Measurements from ENCODE around the gene PRKD3.
"Not testable (repeated sequence)": the region's sequence is repeated elsewhere in the genome, so short reads cannot be mapped to it uniquely, and the experiment has no call there.

The PRKD3 gene

DNA sequence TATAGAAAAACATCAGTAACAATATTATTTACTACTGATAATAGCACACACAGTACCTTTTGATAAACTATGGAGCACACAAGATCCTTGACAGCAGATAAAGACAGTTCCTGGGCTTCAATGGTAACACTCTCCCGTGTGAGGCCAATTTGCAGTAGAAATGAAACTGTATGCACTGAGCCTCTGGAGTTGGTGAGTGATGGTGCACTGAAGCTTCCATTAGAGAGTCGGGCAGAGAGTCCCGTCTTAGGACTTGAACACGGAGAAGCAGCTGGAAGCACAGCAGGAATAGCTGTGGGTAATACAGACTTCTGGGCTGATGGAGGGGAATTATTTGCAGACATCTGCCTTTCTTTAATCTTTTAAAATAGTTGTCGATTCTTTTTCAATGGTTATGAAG lies 8.5 kb downstream of the PRKD3 start:
- DNase-seq (ENCODE audit: low spot score), result no peak

DNA sequence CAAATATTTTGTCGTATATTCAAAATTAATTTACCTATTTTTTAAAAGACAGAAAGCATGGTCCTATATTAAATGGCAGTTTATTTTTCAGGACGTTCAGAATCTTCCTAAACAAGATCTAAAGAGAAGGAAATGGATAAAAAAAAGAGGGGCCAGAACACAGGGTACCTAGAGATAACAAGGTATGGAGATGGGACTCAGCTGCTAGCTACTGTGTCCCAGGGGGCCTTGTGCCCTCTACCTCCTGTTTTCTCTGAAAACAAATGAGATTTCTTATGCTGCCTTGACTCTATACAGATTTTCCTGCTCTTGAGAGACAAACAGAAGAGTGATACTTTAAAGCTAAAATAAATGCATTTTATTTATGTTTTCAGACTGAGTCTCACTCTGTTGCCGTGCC lies 9.3 kb downstream of the PRKD3 start:
- no peak for DNase-seq (ENCODE audit: low spot score)

DNA sequence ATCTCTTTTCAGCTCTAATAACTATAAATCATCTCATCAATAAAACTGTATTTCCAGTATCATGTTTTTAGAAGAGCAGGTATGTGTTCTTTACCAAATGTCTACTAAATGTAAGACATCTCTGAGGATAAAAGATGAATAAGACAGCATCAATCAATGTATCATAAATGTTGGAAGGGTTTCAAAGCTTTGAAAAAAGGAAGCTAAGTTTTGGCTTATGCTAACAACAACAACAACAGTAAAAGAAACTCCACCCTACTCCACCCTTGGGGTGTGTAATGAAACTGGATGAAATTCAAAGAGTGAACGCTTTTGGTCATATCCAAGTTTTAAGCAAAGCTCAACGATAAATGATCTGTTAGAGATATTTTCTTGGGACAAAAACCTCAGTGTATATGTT lies 17.1 kb downstream of the PRKD3 start:
- no peak for DNase-seq (ENCODE audit: low spot score)

DNA sequence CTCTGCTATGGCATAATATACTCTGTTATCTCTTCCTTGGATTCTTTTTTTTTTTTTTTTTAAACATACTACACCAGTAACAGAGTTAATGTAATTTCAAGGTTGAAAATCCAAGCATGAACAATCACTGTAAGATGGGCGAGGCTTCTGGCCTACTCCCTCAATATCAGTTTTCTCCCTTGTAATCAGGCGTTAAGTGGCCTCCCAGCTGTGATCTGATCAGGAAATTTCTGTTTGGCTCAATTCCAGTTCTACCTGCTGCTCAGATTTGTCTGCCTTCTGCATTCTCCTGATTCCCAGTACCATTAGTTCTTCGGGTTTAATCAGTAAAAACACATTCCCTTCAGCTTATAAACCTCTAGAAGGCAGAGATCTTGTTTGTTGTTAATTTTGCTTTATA lies 18.6 kb downstream of the PRKD3 start:
- DNase-seq (ENCODE audit: low spot score), result no peak

DNA sequence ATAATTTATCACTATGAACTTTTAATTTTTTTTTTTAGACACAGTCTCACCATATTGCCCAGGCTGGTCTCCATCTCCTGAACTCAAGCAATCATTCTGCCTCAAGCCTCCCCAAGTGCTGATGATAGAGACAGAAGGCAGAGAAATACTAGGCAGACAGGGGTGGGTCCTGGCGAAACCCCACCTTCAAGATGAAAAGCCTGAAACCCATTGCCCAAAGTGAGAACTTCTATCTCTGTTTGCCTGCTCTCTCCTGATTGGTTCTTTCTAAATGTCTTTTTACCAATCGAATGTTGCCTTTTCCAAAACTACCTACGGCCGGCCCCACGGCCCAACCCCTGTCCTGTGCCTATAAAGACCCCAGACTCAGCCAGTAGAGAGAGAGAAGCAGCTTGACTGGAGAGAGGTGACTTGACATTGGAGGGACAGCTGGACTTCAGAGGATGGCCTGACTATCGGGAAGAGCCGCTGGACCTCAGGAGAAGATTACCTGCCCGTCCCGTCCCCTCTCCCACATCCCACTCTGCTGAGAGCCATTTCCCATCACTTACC lies 21.9 kb downstream of the PRKD3 start:
- DNase-seq (ENCODE audit: low spot score), result no peak

DNA sequence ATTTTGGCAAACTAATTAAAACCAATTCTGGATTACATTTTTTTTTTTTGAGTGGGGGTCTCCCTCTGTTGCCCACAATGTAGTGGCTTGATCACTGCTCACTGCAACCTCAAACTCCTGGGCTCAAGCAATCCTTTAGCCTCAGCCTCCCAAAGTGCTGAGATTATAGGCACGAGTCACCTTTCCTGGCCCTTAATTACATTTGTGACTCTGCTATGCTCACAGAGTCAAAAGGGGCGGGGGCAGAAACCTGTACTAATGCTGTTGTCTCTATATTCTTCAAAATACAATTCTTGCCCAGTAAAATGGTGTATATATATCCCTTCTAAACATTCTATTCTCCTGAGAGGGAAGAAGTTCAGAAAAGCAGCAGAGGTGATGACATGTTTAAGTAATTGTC lies 23.2 kb downstream of the PRKD3 start:
- no peak for DNase-seq (ENCODE audit: low spot score)

DNA sequence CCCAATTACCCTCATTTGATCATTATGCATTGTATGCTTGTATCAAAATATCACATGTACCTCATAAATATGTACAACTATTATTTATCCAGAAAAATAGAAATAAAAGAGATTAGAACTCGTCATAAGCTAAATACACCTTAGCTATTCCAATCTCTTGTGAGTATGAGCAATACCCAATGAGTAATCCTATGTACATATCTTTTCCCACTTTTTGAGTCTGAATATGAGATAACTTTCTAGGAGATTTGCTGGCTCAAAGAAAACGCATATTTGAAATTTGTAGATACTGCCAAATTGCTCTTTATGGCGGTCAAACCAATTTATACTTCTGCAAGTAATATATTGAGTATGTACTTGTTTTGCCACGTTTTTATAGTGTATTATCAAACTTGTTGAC lies 24.1 kb downstream of the PRKD3 start:
- no peak for DNase-seq (ENCODE audit: low spot score)

DNA sequence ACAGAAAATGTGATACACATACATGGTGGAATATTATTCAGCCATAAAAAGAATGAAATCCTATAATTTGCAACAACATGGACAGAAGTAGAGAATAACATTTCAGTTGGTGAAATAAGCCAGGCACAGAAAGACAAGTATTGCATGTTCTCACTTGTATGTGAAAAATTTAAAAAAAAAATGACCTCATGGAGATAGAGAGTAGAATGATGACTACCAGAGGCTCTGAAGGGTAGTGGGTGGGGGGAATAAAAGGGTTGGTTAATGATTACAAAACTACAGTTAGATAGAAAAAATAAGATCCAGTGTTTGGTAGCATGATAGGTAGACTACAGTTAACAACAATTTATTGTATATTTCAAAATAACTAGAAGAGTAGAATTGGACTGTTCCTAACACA lies 24.5 kb downstream of the PRKD3 start:
- no peak for DNase-seq (ENCODE audit: low spot score)

DNA sequence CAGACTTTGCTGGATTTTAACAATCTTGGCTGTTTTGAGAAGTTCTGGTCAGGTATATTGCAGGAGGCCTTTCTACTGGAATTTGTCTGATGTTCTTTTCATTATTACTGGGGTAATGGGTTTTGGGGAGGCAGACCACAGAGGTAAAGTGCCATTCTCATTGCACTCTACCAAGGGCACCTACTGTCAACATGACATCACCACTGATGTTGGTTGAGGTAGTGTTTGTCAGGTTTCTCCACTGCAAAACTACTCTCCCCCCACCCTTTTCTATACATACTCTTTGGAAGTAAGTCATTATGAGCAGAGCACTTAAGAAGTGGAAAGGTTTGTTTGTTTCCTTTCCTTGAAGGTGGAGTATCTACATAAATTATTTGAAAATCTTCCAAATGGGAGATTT lies 27.0 kb downstream of the PRKD3 start:
- no peak for DNase-seq (ENCODE audit: low spot score)

DNA sequence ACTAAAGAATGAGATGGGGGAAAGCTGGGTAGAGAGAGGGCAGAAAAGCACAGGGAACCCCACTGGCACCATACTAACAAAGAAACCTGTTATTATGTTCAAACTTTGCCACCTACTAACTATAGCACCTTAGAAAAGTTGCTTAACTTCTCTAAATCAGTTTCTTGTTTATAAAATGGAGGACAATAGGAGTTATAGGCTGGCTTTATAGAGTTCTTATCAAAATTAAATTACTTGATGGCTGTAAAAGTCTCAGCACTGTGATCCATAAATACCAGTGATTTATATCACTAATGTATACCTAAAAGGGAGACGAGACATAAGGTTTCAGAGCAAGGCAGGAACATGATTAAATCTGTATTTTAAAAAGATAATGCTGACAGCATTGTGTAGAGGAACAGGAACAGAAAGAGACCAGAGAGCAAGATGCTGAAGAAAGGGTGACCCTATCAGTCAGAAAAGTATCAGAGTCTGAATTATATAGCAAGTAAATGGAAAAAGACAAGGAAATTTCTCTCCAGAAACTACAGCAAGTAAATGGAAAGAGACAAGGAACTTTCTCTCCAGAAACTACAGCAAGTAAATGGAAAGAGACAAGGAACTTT lies 29.1 kb downstream of the PRKD3 start:
- no peak for DNase-seq (ENCODE audit: low spot score)

DNA sequence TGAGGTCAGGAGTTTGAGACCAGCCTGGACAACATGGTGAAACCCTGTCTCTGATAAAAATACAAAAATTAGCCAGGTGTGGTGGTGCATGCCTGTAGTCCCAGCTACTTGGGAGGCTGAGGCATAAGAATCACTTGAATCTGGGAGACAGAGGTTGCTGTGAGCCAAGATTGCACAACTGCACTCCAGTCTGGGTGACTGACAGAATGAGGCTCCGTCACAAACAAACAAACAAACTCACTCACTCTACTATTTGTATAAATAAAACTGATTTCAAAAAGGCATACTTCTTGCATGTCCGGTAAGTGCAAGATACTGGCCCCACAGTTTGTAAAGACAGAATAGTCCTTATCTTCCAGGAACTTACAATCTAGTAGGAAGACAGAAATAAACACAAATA lies 29.8 kb downstream of the PRKD3 start:
- not testable (repeated sequence) for DNase-seq (ENCODE audit: low spot score)

DNA sequence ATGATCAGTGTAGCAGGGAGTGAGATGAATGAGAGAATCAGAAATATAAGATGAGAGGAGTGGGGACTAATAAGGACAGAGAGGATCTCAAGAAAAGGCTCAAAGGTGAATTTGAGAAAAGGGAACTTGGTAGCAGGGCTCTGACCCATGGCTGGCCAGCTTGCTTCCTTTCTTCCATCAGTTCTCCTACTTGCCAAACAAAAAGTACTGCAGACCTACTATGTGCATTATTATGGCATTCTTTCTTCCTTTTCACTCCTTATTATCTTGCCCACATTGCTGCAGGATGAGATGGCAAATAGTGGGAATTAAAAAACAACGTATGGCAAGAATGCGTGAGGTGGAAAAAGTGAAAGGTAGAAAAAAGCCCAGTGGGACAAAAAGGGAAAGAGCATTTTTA lies 33.0 kb downstream of the PRKD3 start:
- DNase-seq (ENCODE audit: low spot score), result no peak

DNA sequence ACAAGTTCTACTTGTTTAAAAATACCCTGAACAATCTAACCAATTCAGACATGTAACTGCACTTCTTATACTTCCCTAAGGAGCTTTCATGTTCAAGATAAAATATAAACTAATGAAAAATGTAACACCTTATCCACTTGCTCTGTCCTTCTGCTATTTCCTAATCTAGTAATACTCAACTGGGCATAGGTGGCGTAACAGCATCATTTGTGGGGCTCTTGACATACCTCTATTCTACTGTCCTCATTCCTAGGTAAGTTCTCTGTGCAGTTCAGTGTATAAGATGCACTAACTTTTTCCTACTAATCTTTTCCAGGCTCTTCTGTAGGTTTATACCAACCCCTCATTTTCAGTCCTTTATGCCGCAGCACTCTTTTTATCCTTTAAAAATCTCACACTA lies 36.7 kb downstream of the PRKD3 start:
- no peak for DNase-seq (ENCODE audit: low spot score)

DNA sequence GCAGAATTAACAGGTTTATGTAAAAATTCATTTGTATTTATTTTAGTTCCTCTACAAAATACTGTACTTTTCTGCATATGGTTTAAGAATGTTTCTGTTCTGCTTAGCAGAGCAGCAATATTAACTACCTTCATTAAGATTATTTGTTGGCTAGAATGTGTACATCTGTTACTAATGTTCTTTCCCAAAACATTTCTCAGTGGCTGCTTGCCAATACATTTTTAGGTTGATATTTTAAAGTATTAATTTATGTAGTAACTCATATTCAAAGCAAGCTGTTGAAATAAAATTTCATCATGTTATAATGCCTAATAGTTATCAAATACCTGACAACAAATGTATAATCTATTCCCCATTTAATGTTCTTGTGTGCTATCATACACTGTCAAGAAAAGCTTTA lies 40.3 kb downstream of the PRKD3 start:
- no peak for DNase-seq (ENCODE audit: low spot score)

DNA sequence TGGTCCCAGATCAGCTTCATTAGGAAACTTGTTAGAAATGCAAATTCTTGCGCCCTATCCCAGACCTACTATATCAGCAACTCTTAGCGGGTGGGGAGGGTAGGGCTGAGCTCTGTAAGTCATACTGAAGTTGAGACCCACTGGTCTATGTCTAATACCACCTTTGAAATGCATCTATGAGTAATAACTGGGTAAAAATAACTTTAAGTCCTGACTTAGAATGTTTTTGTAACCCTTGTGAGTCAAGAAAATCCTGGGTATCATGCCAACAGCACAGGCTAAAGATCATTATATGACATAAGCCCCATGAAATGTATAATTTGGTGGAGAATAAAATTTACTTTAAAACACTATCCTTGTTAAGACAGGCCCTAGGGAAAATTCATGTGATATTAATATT lies 41.4 kb downstream of the PRKD3 start:
- no peak for DNase-seq (ENCODE audit: low spot score)

DNA sequence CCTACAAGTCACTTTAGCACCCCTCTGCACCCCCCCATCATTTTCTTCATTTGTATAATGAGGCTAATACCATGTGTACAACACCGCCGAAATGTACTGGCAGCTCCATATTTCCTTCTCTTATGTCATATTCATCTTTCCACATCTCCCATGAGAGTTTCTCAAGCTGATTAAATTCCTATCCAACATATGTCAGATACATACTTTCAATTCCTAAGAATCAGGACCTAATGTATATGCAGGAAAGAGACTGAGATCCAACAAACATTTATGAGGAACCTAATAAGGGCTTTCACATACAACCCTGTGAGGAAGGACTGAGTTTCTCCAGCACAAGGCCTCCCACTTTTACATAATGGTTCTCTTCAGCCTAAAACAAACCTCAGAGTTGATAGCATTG lies 41.9 kb downstream of the PRKD3 start:
- DNase-seq (ENCODE audit: low spot score), result no peak

DNA sequence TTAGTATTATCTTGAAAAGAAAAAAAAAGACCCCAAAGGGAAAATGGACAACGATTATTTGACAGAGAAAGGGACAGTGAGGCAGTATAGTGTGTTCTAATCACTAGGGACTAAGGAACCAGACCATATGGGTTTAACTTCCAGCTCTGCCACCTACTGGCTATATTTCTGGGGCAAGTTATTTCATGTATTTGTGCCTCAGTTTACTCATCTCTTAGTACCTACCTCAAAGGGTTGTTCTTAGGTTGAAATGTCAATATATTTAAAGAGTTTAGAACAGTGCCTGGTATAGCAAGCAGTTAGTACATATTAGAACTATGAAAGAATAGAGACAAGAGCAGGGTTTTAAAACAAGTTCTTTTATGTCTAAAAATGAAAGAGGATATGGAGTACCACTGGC lies 42.7 kb downstream of the PRKD3 start:
- no peak for DNase-seq (ENCODE audit: low spot score)

DNA sequence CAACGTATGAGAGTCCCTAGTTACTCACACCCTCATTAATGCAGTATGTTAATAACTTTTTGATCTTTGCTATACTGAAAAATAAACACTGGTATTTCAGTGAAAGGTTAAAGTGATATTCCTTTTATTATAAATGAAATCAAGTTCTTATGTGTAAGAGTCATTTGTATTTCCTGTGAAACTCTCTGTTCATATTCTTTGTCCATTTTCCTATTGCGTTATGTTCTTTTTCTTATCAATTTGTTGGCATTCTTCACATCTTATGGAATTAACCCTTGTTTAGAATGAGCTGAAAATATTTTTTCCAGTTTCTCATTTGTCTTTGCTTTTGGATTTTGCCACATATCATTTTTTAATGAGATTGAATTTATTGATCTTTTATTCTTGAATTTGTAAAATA lies 48.3 kb downstream of the PRKD3 start:
- no peak for DNase-seq (ENCODE audit: low spot score)

All from hematopoietic multipotent progenitor cell treated with erythropoietin and hydrocortisone succinate and interleukin-3 and kit ligand, for 15 days (in vitro differentiated cells).